SH-SY5Y (cell line): ENCODE data around the gene SLC9A4.

Experiments
- GATA2 ChIP-seq: IDR thresholded peaks from 2 replicates; pipeline ENCODE4 v1.6.1; 2011; ENCODE audit warnings: mild to moderate bottlenecking, low read depth, low read length
- GATA3 ChIP-seq: IDR thresholded peaks from 2 replicates; pipeline ENCODE4 v1.6.1; 2011; ENCODE audit warnings: low read depth, mild to moderate bottlenecking, low read length, moderate library complexity

SLC9A4 gene

DNA sequence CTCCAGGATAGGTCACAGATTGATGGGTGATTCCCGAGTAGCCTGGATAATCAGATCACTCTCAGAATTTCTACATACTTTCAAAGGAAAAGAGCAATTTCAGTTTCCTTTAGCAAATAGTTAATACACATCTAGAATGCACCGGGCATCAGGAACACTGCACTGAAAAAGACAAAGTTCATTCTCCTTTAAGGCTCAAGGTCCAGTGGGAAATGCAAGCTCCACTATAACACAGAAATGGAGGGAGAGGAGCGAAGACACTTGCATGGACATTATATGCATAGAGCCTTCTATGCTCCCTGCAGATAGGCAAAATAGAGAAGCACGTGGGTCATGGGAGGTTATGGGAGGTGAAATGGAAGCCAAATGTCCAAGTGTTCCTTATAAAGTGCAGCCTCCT lies 49.1 kb downstream of the SLC9A4 start:
- no peak for TF ChIP-seq GATA3

DNA sequence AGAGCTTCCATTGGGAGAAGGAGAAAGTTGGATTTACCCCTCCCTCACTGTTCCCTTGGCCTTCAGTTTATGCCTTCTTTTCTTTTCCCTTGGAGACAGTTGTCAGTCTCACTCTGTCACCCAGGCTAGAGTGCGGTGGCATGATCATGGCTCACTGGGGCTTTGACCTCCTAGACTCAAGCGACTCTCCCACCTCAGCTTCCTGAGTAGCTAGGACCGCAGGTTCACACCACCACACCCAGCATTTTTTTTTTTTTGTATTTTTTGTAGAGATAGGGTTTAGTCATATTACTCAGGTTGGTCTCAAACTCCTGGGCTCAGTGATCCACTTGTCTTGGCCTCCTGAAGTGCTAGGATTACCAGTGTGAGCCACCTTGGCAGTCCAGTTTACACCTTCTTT lies 49.9 kb downstream of the SLC9A4 start:
- TF ChIP-seq GATA3 (no peak), GATA2 (no peak)

DNA sequence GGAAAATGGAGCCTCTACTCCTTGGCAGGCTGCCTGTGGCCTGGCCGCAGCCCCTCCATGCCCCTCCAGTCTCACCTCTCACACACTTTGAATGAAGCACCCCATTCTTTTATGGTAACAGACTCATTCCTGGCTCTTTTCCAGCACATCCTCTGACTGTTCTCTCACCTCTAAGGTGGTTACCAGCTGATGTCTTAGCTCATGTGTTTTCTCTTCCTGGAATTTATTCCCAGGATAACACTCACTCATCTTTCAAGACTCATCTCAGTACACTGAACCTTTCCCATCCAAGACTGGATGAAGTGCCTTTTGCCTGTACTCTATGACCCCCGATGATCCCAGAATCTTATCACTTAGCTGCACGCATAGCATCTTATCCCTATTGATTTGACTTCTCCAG lies 50.6 kb downstream of the SLC9A4 start:
- no peak for TF ChIP-seq GATA3
- TF ChIP-seq GATA2: no peak

DNA sequence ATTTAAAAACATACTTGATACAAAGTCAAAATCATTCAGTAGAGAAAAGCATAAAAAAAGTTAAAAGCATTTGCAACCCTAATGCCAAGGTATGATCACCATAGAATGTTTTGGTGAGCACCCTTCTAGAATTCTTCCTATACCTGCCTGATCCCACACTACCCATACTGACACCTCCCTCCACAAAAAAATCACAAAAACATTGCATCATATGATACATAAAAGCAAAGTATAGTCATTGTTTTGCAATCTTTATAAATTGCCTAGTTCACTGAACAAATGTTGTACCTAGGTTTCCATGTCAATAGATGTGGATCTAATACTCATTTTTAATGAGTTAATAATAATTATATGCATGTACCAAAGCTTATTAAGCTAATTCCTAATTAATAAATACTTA lies 54.1 kb downstream of the SLC9A4 start:
- TF ChIP-seq GATA3 (no peak), GATA2 (no peak)

DNA sequence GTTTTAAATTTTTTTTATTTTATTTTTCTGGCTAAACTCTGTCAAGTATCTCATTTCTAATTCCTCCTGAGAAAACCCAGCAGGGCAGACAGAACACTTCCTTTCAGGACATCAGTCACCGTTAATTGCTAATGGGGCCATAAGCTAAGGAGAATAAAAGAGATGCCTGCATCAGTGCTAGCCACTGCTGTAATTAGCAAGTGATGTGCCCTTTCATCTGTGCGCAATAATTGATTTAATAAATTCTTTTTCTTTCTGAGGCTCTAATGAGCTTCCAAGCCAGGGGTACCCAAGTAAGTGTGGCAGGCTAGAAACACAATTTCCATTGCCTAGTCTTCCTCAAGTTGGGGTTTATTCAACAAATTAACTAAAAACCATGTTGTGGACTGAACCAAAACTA lies 65.5 kb downstream of the SLC9A4 start:
- TF ChIP-seq GATA3: no peak
- no peak for TF ChIP-seq GATA2

DNA sequence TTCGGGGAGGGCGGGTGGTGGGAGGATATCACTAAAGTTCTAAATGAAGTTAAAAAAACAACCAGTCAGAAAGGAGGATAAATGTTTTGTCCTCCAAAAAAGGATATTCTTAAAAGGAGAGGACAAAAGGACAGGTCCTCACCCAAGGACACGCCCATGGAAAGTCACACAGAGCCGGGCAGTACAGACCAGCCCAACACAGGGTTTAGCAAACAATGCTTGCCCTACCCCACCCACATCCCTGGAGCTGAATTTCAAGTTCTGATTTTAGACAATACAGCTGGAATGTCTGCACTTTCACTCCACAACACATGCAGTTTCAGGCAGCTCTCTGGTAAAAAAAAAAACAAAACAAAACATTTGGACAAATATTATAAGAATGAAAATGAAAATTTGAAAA lies 67.9 kb downstream of the SLC9A4 start:
- TF ChIP-seq GATA2 (no peak), GATA3 (no peak)

DNA sequence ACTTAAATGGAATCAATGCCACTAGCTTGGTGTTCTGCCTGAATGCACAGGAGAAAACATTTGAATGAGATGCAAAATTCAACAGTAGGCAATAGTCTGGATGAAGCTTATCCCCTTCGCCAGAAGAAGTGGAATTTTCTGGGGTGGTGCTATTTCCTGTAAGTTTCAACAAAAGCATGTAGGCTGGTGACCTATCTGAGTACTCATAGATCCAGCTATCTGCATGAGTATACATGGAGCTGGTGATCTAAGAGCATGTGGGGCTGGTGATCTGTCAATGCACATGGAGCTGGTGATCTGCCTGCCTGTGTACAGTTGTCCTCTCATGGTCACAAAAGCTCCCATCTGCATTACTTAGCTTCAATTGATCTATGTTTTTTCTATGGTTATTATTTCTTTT lies 71.2 kb downstream of the SLC9A4 start:
- TF ChIP-seq GATA2: no peak
- no peak for TF ChIP-seq GATA3

DNA sequence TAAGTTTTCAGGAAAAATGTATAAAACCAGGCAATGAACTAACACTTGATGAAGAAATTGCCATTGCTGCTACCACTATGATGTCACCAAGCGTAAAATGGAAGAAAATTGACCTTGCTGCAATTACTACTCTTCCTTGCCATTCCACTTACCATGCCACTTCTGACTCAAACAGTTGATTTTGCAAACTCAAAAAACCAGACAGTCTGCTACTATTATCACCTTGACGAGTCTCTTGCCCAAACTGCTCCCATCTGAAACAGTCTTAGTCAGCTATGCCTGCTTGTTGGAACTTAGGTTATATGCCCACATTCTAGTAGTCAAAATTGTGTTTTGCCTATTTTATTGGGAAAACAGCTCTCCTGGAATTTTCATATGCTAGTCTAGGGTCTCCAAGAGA lies 74.4 kb downstream of the SLC9A4 start:
- TF ChIP-seq GATA3 (no peak), GATA2 (no peak)

DNA sequence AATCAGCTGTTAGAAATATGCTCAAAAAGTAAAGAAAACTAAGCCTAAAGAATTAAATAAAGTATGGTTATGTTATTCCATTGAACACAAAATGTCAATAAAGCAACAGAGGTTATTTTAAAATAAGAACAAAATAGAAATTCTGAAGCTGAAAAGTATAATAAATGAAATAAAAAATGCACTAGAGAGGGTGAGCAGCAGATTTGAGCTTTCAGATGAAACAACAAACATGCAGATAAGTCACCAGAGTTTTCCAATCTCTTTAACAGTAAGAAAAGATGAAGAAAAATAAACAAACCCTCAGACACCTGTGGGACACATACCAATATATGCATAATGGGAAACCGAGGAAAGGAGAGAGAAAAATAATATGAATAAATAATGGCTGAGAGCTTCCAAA lies 76.0 kb downstream of the SLC9A4 start:
- no peak for TF ChIP-seq GATA3
- TF ChIP-seq GATA2: no peak

DNA sequence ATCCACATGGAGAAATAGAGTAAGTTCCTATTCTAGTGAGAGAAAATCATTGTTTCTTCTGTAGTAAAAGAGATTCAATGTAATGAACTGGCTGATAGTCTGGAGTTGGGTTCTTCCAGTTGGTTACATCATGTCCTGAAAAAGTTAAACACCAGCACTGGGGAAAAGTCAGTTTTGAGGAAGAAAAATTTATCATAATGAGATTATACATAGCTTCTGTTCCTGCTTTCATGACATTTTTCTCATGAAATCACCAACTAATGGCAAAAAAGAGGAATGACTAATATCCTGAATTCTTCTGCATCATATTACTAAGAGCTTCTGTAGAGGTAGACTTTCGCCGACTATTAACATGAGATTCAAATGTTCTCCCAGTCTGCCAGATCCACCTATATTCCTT lies 77.1 kb downstream of the SLC9A4 start:
- TF ChIP-seq GATA2 (no peak), GATA3 (no peak)

DNA sequence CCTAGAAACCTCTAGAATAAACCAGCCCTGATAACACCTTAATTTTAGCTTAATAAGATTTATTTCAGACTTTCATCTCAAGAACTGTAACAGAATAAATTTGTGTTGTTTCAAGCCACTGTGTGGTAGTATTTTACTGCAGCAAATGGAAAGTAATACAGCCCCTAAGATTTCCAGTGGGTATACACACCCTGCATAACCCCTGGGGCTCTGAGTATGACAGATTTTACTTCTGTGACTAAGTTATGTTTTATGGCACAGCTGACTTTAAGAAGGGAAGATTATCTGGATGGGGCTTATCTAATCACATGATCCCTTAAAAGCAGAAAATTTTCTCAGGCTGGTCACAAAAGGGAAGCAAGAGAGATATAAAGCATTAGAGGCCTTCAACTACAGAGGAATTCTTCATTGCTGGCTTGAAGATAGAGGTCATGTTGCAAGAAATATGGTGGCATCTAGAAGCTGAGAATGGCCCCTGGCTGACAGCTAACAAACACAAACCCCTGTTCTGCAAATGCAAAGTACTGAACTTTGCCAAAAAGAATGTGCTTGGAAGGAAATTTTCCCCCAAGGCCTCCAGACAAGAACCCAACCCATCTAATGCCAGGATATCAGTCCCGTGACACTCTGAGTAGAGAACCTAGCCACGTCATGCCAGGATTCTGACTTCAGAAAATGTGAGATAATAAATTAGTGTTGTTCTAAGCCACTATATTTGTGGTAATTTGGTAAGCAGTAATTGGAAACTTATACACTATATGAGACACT lies 78.5 kb downstream of the SLC9A4 start:
- TF ChIP-seq GATA2 (no peak), GATA3 (no peak)

DNA sequence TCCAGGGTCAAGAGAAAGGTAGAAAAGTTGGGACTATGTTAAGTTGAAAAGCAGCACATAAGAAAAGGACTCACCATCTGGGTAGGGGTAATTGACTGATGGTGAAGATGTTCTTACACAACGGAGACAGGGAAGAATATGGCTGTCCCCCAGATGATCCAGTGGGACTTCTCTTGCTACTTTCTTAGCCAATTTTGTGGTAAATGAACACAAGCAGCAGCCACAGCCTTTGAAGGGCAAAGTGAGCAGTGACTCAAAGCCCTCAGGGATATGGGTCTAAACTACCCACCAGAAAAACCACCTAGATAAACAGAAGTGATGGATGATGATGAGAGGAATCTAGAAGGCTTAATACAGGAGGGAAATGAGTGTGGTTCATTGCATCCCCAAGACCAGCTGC lies 80.6 kb downstream of the SLC9A4 start:
- no peak for TF ChIP-seq GATA3
- TF ChIP-seq GATA2: no peak

DNA sequence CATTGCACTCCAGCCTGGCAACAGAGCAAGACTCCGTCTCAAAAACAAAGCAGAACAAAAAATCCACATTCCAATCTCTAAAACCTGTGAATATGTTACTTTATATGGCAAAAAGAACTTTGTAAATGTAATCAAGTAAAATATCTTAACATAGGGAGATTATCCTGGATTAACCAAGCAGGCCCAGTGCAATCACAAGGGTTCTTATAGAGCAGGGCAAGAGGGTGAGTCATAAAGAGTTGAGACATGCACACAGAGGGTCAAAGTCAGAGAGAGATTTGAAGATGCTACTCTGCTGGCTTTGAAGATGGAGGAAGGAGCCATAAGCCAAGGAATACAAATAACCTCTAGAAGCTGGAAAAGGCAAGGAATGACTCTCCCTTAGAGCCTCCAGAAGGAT lies 85.4 kb downstream of the SLC9A4 start:
- TF ChIP-seq GATA3 (no peak), GATA2 (no peak)

DNA sequence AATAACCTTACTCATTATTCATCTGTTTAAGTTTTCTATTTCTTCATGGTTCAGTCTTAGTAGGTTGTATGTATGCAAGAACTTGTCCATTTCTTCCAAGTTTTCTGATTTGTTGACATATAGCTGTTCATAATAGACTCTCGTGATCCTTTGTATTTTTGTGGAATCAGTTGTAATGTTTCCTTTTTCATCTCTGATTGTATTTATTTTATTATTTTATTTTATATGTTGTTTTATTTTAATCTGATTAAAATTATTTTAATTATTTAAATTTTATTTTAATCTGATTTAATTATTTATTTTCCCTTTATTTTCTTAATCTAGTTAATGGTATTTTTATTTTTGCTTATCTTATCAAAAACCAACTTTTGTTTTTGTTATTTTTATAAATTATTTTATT lies 102.9 kb downstream of the SLC9A4 start:
- TF ChIP-seq GATA2: no peak
- TF ChIP-seq GATA3: no peak

DNA sequence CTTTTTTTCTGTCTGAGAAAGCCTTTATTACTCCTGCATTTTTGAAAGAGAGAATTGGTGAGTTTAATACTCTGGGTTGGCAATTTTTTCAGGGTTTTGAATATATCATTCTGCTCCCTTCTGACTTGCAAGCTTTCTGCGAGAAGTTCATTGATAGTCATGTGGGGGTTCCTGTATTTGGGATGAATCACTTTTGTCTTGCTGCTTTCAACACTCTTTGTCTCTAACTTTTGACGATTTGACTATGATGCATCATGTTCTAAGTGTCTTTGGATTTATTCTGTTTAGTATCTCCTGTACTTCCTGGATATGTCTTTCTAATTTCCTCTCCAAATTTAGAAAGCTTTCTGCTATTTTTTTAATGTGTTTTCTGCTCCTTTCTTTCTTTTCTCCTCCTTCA lies 105.3 kb downstream of the SLC9A4 start:
- TF ChIP-seq GATA3: no peak
- no peak for TF ChIP-seq GATA2

DNA sequence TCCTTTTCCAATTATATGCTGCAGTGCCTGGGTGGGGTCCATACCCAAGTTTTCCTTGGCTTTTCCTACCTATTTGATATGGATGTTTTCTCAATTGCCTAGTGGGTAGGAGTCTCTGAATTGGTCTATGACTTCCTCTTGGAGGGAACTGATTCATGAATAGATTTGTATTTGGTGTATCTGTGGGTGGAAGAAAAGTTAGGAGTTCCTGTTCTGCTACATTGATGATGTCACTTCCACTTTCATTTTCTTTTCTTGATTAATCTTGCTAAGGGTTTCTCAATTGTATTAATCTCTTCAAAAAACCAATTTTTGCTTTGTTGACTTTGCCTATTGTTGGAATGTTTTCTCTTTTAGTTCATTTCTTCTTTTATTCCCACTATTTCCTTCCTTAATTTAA lies 108.9 kb downstream of the SLC9A4 start:
- TF ChIP-seq GATA3: no peak
- TF ChIP-seq GATA2: no peak
